OCI-M2 (cell line): ENCODE data around the gene PRKAR1B.

ENCODE experiments used
- DNase-seq: peaks from one replicate; lab custom pipeline; 2025; ENCODE audit not compliant: unreplicated experiment; lab: John Stamatoyannopoulos, UW

Gene PRKAR1B

GRCh38 chr7:698515-699475 lies 28.3 kb downstream of the PRKAR1B start:
- DNase-seq = no peak

- DNase-seq = no peak
Measured at GRCh38 chr7:696812-697551, 30.1 kb downstream of the PRKAR1B start.

- DNase-seq = no peak
Measured at GRCh38 chr7:696426-696811, 30.7 kb downstream of the PRKAR1B start.

- DNase-seq = no peak
Measured at GRCh38 chr7:693280-693679, 33.8 kb downstream of the PRKAR1B start.

GRCh38 chr7:691361-692045 lies 35.6 kb downstream of the PRKAR1B start:
- no peak for DNase-seq

- no peak for DNase-seq
Measured at GRCh38 chr7:690478-691360, 36.4 kb downstream of the PRKAR1B start.

- DNase-seq = no peak
Measured at GRCh38 chr7:685540-685939, 41.5 kb downstream of the PRKAR1B start.

- no peak for DNase-seq
Measured at GRCh38 chr7:684416-684815, 42.7 kb downstream of the PRKAR1B start.

- DNase-seq = no peak
Measured at GRCh38 chr7:683526-684205, 43.4 kb downstream of the PRKAR1B start.

- DNase-seq = no peak
Measured at GRCh38 chr7:682810-683209, 44.3 kb downstream of the PRKAR1B start.

GRCh38 chr7:681551-682307 lies 45.4 kb downstream of the PRKAR1B start:
- no peak for DNase-seq

- no peak for DNase-seq
Measured at GRCh38 chr7:680411-681127, 46.5 kb downstream of the PRKAR1B start.

GRCh38 chr7:676972-677385 lies 50.1 kb downstream of the PRKAR1B start:
- no peak for DNase-seq

- no peak for DNase-seq
Measured at GRCh38 chr7:676246-676971, 50.7 kb downstream of the PRKAR1B start.

- DNase-seq = no peak
Measured at GRCh38 chr7:674454-675410, 52.3 kb downstream of the PRKAR1B start.

- DNase-seq = no peak
Measured at GRCh38 chr7:673681-674453, 53.2 kb downstream of the PRKAR1B start.
